A549 treated with AZD2906 at 1 μM for 4 hours (cell line): ENCODE data around the gene PGM1. TPM values are rescaled to one million over a fixed set of nuclear protein-coding genes. Genes with fewer than 3 reads are reported as not detected.

ENCODE experiments used
- total RNA-seq: library from RNA; stranded (reverse); fragments of 200-300 nt; extraction: Qiagen RNA extraction; gene quantifications from 5 replicates; pipeline ENCODE4 v1.2.3, GENCODE V29; 2022

Gene PGM1
- total RNA-seq = 32.2 to 38.1 TPM (median 35.6 TPM) in 5 replicates

DNA sequence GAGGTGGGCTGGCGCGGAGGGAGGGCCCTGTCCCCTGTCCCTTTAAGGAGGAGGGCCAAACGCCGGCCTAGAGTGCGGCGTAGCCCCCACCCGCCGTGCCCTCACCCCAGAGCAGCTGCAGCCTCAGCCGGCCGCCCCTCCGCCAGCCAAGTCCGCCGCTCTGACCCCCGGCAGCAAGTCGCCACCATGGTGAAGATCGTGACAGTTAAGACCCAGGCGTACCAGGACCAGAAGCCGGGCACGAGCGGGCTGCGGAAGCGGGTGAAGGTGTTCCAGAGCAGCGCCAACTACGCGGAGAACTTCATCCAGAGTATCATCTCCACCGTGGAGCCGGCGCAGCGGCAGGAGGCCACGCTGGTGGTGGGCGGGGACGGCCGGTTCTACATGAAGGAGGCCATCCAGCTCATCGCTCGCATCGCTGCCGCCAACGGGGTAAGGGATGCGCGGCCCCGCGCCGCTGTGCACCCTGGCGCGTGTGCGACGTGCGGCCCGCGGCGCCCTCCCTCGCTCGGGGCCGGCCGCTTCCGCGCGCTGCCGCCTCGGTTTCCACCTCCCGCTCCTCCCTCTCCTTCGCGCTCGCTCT, at the start of gene PGM1:
Gene PGM1, plus strand, starts transcription at position 109 of the 583 bp plus-strand sequence. Its CDS starts 78 bp downstream, at position 187.

Other genes with a start within 250 kb of the PGM1 start
- 4.8 to 6.0 TPM (median 5.4 TPM) in 5 replicates for gene ALG6, start 225.8 kb upstream of the PGM1 start, total RNA-seq
- gene ITGB3BP, start 70.2 kb upstream of the PGM1 start, total RNA-seq = 20.5 to 26.3 TPM (median 23.7 TPM) in 5 replicates
- 2.0 to 3.3 TPM (median 2.4 TPM) in 5 replicates for gene EFCAB7, start 69.9 kb upstream of the PGM1 start, total RNA-seq
- 8.1 to 11.6 TPM (median 8.8 TPM) in 5 replicates for gene ROR1, start 180.6 kb downstream of the PGM1 start, total RNA-seq